ENCODE measurements around the gene FMNL2.

Gene FMNL2

DNA sequence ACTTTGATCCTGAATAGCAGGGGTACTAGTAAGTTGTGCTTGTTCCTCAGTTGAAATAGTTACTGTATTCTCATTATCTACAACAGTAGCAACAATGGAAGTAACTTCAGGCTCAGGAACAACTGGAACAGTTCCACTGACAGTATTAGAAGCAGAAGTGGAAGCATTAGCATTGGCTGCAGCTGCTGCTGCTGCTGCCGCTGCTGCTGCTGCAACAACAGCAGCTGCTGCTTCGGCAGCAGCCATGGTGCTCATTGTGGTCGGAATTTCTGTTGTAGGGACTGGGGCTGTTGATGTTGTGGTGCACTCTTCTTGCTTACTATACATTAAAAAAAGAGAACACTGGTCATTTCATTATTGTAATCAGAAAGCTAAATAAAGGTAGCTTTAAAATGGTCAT is 341.5 kb downstream of the FMNL2 start:
- DNase-seq = no peak

DNA sequence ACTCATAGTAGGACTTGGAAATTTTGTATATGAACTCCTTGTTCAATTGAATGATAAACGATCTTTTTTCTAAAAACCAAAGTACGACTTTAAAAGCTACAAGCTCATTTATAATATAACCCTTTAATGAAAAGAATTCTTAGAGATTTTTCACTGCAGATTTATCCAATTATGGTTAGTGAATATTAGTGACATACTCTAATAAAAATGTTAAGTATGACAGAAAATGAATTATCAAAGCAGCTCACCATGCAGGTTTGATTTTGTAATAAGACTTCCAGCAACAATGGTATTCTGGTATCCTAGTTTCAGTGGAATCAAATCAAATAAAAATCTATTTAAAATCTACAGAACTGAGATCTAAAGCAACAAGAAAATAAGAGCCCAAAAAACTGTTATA is 343.8 kb downstream of the FMNL2 start:
- DNase-seq = no peak

DNA sequence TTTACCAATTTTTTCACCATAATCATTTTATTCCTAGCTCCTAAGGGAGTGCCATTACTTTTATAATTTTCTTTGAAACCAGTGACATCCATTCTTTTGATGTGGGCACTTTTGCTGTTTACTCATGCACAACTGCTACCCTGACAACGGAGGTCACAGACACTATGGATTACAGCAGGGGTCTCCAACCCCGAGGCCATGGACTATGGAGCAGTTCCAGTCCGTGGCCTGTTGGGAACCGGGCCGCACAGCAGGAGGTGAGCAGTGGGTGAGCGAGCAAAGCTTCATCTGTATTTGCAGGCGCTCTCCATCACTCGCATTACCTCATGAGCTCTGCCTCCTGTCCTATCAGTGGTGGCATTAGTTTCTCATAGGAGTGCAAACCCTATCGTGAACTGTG is 347.7 kb downstream of the FMNL2 start:
- no peak for DNase-seq

DNA sequence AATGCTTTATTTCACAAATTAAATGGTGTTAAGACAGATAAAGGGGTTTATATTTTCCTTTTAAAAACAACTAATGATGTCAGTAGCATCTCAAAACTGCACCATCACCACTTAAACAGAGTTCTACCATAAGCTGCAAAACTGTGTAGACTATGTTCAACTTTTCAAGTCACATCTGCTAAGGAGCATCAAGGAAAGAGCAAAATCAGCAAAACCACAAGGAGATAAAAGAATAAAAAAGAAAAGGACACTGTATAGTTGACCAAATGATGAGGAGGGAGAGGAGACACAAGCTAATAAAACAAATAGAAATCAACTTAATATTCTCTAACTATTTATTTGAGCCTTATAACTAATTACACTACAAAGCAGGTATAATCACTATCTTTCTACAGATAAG is 348.4 kb downstream of the FMNL2 start:
- no peak for DNase-seq

DNA sequence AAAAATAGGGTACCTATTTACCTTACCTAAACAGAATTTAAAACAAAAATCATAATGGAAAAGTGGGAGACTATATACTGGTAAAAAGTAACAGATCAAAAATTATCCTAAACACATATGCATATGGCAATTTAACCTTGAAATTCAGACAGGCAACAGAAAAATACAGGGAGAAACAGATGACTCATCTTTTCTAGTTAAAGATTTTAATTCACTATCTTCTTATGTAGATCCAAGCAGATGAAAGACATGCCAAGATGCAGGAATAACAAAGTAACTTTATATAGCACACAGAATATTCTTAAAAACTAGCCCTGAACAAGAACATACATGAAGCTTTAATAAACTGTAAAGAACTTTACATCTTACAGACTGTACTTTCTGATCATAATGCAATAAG is 351.3 kb downstream of the FMNL2 start:
- DNase-seq = no peak

DNA sequence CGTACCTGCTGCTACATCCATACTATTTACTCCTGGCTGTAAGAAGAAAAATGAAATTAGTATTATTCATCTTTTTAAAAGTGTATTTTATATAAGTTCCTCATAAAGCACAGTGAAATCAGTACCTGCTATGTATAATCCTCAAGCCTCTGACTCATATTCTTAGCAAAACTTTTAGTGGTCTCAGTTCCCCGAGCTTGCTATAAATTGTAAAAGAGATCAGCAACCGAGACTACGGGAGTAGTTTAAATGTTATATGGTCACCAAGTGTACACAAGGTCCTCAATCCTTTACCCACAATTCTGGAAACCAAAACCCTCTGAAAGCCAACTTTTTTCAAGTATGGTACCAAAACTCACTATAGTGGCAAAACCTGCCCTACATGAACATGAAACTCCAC is 358.1 kb downstream of the FMNL2 start:
- no peak for DNase-seq

DNA sequence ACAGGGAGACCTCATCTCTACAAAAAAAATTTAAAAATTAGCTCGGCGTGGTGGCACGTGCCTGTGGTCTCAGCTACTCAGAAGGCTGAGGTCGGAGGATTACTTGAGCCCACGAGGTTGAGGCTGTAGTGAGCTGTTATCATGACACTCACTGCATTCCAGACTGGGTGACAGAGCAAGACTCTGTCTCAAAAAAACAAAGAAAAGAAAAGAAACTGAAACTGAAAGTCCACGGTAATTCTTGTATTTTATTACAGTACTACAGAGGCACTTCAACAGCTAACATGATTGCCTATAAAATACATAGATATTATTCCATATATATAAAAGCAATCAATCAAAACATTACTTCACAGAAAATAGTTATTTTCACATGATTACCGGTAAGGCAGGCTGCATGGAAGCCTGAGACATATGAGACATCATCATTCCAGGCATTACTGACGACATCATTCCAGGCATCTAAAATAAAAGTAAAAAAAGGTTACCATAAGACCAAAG is 359.2 kb downstream of the FMNL2 start:
- no peak for DNase-seq

DNA sequence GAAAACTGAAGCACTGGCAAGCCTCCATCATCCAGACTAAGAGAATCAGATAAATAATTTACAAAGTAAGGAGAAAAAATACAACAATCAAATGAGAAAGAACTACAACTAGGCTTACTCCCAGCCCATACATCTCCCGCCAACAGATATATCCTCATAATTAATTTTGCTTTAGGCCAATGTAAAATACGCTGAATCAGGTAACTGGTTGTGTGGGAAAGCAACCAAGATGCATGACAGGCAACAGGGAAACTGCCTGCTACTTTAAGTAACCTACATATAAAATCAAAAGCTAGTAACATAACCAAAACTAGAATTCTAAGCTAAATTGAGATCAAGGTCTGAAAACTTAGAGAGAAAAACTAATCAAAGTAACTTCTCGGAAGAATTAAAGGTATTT is 360.8 kb downstream of the FMNL2 start:
- no peak for DNase-seq

DNA sequence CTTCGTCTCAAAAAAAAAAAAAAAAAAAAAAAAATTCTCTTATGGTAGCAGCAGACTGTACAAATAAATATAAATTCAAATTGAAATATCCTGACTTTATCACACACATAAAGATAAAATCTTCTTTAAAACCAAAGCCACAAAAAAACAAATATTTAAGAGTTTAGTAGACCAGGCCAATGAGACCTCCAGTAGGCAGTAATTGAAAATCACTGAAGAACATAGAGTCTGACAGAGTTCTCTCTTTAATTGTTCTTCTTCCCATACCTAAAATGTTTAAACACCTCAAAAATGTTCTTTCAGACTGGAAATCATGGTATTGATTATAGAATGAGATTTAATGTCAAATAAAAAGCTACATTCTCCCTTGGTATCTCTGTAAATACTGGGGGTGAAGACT is 361.5 kb downstream of the FMNL2 start:
- no peak for DNase-seq
